Measurements from ENCODE around the gene RUNX3.
"Not testable (repeated sequence)": the region's sequence is repeated elsewhere in the genome, so short reads cannot be mapped to it uniquely, and the experiment has no call there.

RUNX3 gene

GRCh38 chr1:24913274-24913604, 16.8 kb downstream of the RUNX3 start:
- DNase-seq (ENCODE audit: low spot score), result no peak

- DNase-seq (ENCODE audit: low spot score), result no peak
Measured at GRCh38 chr1:24912376-24913273, 17.5 kb downstream of the RUNX3 start.

GRCh38 chr1:24911651-24912155, 18.4 kb downstream of the RUNX3 start:
- no peak for DNase-seq (ENCODE audit: low spot score)

GRCh38 chr1:24910751-24911650, 19.1 kb downstream of the RUNX3 start:
- peak; percentile 51 for DNase-seq (ENCODE audit: low spot score)

- no peak for DNase-seq (ENCODE audit: low spot score)
Measured at GRCh38 chr1:24910210-24910609, 19.9 kb downstream of the RUNX3 start.

GRCh38 chr1:24909388-24909898, 20.6 kb downstream of the RUNX3 start:
- DNase-seq (ENCODE audit: low spot score), result peak; percentile 83

GRCh38 chr1:24908591-24909259, 21.4 kb downstream of the RUNX3 start:
- no peak for DNase-seq (ENCODE audit: low spot score)

- DNase-seq (ENCODE audit: low spot score), result not testable (repeated sequence)
Measured at GRCh38 chr1:24907587-24908294, 22.3 kb downstream of the RUNX3 start.

GRCh38 chr1:24906760-24907490, 23.2 kb downstream of the RUNX3 start:
- DNase-seq (ENCODE audit: low spot score), result no peak

GRCh38 chr1:24905979-24906720, 23.9 kb downstream of the RUNX3 start:
- DNase-seq (ENCODE audit: low spot score), result peak; percentile 1

- peak; percentile 7 for DNase-seq (ENCODE audit: low spot score)
Measured at GRCh38 chr1:24905355-24905978, 24.6 kb downstream of the RUNX3 start.

- peak; percentile 6 for DNase-seq (ENCODE audit: low spot score)
Measured at GRCh38 chr1:24904731-24905354, 25.2 kb downstream of the RUNX3 start.

GRCh38 chr1:24903955-24904730, 25.9 kb downstream of the RUNX3 start:
- DNase-seq (ENCODE audit: low spot score), result peak; percentile 7

GRCh38 chr1:24903560-24903954, 26.5 kb downstream of the RUNX3 start:
- peak; percentile 5 for DNase-seq (ENCODE audit: low spot score)

- peak; percentile 6 for DNase-seq (ENCODE audit: low spot score)
Measured at GRCh38 chr1:24903011-24903461, 27.0 kb downstream of the RUNX3 start.

GRCh38 chr1:24902471-24902891, 27.6 kb downstream of the RUNX3 start:
- DNase-seq (ENCODE audit: low spot score), result peak; percentile 5

- peak; percentile 8 for DNase-seq (ENCODE audit: low spot score)
Measured at GRCh38 chr1:24901791-24902470, 28.1 kb downstream of the RUNX3 start.
